Measurements from ENCODE around the gene IGSF10. TPM values are rescaled to one million over a fixed set of nuclear protein-coding genes. Genes with fewer than 3 reads are reported as not detected.

Gene IGSF10, protein sequence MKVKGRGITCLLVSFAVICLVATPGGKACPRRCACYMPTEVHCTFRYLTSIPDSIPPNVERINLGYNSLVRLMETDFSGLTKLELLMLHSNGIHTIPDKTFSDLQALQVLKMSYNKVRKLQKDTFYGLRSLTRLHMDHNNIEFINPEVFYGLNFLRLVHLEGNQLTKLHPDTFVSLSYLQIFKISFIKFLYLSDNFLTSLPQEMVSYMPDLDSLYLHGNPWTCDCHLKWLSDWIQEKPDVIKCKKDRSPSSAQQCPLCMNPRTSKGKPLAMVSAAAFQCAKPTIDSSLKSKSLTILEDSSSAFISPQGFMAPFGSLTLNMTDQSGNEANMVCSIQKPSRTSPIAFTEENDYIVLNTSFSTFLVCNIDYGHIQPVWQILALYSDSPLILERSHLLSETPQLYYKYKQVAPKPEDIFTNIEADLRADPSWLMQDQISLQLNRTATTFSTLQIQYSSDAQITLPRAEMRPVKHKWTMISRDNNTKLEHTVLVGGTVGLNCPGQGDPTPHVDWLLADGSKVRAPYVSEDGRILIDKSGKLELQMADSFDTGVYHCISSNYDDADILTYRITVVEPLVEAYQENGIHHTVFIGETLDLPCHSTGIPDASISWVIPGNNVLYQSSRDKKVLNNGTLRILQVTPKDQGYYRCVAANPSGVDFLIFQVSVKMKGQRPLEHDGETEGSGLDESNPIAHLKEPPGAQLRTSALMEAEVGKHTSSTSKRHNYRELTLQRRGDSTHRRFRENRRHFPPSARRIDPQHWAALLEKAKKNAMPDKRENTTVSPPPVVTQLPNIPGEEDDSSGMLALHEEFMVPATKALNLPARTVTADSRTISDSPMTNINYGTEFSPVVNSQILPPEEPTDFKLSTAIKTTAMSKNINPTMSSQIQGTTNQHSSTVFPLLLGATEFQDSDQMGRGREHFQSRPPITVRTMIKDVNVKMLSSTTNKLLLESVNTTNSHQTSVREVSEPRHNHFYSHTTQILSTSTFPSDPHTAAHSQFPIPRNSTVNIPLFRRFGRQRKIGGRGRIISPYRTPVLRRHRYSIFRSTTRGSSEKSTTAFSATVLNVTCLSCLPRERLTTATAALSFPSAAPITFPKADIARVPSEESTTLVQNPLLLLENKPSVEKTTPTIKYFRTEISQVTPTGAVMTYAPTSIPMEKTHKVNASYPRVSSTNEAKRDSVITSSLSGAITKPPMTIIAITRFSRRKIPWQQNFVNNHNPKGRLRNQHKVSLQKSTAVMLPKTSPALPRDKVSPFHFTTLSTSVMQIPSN (N-terminal part only)
- 0.53 to 0.81 TPM (median 0.76 TPM) in 5 replicates for total RNA-seq (2022; extraction: Qiagen RNA extraction; ENCODE audit: low read depth)

DNA sequence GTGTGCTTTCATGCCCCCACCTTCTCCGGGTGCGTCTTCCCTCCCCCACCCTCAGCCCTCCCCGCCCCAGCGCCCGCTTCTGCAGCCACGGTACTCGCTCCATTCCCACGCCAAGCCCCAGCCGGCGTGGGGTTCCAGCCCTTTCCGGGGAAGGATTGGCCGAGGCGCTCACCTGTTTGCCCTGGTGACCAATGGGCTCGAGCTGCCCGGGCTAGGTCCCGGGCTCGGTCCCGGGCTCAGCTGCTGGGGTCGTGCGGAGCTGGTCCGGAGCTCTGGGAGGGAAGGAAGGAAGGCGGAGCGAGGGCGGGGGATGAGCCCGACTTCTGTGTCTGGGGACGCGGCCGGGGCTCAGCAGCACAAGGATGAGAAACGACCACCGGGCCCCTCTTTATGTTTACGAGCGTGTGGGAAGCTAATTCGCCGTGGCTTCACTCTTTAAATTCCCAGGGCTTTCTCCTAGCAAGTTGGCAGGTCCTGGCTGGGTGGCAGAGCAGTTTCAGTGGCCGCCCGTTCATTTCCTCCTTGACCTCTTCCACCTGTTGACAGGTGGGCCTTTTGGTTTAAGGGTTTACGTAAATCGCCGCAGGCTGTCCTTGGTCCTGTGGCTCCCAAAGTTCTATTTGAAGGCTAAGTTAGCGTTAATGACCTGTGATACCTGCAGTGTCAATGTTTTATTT lies at the start of gene IGSF10:
IGSF10 (minus strand) TSS at position 288 of the 677 bp plus-strand sequence. CDS start 2,352 bp downstream, outside the sequence.

Other genes with a start within 250 kb of the IGSF10 start
- gene P2RY14, start 182.5 kb downstream of the IGSF10 start, total RNA-seq (2022; extraction: Qiagen RNA extraction; ENCODE audit: low read depth) = not detected in 5 replicates
- 1.1 to 1.5 TPM (median 1.3 TPM) in 5 replicates for gene GPR87, start 144.2 kb downstream of the IGSF10 start, total RNA-seq (2022; extraction: Qiagen RNA extraction; ENCODE audit: low read depth)
- gene P2RY13, start 131.5 kb downstream of the IGSF10 start, total RNA-seq (2022; extraction: Qiagen RNA extraction; ENCODE audit: low read depth) = not detected in 5 replicates
- gene P2RY12, start 76.3 kb downstream of the IGSF10 start, total RNA-seq (2022; extraction: Qiagen RNA extraction; ENCODE audit: low read depth) = not detected in 5 replicates

All from A549 treated with DMSO at 1 μM for 4 hours (cell line).